Endometrium (tissue), 2 donors: ENCODE data around the gene NLRP7.

ENCODE experiments used
- FAIRE-seq: peaks from 2 replicates; lab custom pipeline; 2012; peaks lifted over from hg19 to GRCh38; lab: Jason Lieb, UNC
- donor health status: control.
- donor health status: control.

The NLRP7 gene

DNA sequence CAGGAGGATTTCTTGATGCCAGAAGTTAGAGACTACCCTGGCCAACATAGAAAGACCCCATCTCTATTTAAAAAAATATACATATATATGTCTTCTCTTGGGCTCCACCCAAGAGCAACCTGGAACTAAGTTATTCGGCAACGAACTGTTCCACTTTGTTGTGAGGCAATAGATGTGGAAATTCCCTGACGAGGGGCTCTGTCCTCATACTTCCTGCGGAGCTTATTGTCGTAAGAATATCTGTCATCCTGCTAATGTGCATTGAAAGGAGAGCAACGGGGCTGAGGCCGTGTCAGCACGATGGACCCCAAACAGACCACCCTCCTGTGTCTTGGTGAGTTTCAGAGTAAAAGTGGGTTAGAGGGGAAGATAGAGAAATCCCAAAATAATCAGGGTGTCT, 73.3 kb downstream of the NLRP7 start, which contains the start of gene FCAR:
Gene FCAR, plus strand, starts transcription at position 246 of the 400 bp plus-strand sequence. Its CDS starts 55 bp downstream, at position 301.
- FAIRE-seq = no peak
